AG09319 (cell line): ENCODE data around the gene HID1.

Source experiments
- DNase-seq: peaks from one replicate; pipeline ENCODE4 v3.0.0-alpha.2; 2010; ENCODE audit warnings: low read depth; ENCODE audit errors: extremely low read depth
- TF ChIP-seq, protein P1 (sequence below): IDR thresholded peaks from 2 replicates; pipeline ENCODE4 v1.5.1; 2011; ENCODE audit warnings: low read depth, mild to moderate bottlenecking, inconsistent platforms, low read length, moderate library complexity

HID1 gene

DNA sequence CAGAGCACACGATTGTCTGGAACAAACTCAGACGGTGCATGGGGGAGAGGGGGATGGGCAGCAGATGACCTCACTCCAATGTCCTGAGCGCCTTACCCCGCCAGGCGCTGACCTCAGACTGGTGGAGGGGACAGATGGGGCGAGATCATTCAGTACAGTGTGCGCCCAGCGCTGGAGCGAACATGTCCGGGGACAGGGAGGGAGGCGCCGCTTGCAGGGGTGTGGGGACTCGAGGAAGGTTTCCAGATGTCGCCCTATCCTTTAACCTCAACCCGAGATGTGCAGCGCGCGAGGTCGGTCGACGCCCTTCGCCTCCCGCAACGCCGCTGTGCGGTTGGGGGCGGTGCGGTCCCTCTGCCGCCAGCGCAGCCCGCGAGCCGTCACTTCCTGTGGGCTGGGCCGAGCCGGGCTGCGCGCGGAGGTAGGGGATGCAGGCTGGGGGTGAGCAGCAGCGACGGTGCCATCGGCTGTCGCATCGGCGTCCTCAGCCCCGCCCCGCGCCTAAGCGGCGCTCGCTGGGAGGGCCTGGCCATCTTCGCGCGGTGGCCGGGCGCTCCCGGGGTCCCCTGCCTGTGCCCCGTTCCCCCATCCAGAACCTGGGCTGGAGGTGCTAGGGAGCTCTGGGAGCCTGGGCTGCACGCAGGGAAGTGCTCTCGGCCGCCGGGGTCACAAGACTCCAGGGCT, 9.6 kb upstream of the HID1 start:
- DNase-seq: no peak
- TF ChIP-seq, protein P1, sequence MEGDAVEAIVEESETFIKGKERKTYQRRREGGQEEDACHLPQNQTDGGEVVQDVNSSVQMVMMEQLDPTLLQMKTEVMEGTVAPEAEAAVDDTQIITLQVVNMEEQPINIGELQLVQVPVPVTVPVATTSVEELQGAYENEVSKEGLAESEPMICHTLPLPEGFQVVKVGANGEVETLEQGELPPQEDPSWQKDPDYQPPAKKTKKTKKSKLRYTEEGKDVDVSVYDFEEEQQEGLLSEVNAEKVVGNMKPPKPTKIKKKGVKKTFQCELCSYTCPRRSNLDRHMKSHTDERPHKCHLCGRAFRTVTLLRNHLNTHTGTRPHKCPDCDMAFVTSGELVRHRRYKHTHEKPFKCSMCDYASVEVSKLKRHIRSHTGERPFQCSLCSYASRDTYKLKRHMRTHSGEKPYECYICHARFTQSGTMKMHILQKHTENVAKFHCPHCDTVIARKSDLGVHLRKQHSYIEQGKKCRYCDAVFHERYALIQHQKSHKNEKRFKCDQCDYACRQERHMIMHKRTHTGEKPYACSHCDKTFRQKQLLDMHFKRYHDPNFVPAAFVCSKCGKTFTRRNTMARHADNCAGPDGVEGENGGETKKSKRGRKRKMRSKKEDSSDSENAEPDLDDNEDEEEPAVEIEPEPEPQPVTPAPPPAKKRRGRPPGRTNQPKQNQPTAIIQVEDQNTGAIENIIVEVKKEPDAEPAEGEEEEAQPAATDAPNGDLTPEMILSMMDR: no peak

DNA sequence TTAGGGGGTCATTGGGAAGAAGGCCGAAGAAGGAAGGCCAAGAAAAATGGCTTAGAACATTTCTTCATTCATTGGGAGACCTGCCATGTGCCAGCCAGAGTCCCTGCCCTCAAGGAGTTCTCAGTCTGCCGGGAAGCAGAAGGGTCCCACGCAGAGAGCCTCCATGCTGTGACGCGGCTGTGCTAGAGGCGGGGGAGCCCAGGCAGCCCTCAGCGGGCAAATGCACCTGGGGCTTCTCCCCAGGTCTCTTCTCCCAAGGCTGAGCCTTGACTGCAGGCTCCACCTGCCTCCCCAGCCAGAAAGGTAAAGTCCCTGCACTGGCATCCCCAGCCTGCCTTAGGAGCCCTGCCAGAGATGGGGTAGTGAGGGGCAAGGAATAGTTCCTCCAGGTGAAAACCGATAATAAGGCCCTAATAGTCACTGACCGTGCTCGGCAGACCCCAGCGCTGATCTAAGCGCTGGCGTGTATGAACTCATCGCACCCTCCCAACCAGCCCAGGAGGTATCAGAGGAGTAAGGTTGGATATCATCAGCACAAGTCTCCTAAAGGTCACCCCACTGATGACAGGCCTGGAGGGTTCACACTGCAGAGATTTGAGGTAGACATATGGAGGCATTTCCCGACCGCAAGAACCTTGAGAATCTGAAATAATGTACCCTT, 8.9 kb upstream of the HID1 start:
- no peak for DNase-seq
- TF ChIP-seq, protein P1: no peak

DNA sequence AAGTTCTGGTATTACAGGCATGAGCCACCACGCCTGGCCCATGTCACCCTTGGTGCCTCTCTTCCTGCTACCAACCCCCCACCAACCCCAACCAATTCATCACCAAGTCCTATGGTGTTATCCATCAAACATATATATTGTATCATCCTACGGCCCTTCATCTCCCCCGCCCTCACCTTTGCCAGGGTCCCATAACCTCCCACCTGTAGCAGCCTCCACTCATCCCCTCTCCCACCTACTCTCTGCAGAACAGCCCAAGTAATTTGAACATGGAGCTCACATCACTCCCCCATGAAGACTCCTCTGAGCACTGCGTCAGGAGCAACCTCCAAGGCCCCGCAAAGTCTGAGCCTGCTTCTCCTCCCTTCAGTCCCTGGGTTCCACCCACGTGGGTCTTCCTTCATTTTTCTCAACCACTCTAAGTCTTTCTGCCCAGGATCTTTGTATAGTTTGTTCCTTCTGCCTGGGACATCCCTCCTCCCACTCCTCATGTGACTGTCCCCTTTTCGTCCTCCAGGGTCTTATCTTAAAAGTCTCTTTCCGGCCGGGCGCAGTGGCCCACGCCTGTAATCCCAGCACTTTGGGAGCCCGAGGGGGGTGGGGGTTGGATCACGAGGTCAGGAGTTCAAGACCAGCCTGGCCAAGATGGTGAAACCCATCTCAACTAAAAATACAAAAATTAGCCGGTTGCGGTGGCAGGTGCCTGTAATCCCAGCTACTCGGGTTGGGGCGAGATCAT, 7.0 kb upstream of the HID1 start:
- TF ChIP-seq, protein P1: no peak
- no peak for DNase-seq

DNA sequence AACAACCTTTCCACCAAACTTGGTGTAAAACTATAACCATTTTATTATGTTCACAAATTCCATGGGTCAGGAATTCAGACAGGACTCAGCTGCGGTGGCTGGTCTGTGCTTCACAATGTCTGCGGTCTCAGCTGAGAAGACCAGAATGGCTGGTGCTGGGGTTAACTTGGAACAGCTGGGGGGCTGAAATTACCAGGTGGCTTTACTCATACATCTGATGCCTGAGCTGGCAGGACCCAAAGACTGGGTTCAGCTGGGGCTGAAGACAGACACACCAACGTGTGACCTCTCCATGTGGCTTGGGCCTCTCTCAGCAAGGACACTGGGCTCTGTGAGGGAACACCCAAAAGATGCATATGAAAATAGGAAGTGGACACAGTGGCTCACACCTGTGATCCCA, 5.7 kb upstream of the HID1 start:
- DNase-seq: no peak
- TF ChIP-seq, protein P1: no peak

DNA sequence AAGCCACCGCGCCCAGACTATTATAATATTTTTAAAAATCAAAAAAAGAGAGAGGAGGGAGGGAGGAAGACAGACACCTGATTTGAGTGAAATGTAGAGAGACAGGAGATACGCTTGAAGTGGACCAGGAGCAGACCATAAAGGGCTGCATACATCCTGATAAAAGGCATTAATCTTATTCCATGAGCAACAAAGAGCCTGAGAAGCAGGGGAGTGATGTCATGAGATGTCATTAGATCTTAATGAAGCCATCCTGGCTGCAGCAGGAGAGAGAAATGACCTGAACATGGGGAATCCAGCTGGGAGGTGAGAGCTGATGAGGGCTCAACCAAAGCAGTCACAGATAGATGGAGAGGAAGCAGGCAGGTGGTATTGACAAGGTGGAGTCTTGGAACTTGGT, 5.2 kb upstream of the HID1 start:
- TF ChIP-seq, protein P1: no peak
- DNase-seq: no peak

DNA sequence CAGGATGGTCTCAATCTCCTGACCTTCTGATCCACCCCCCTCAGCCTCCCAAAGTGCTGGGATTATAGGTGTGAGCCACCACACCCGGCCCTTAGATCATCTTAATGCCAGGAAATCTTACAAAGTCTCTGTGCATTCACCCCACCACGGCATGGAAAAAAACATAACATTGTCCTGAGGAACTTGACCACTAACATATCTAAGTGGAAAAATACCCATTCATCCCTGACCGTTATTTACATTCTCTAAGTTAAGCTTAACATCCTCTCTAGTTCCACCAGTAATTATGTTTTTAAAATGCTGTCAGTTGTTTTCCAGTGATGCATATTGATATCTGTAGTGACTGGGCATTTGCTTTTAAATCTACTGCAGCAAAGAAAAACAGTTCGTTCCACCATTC, 3.4 kb upstream of the HID1 start:
- TF ChIP-seq, protein P1: no peak
- no peak for DNase-seq

DNA sequence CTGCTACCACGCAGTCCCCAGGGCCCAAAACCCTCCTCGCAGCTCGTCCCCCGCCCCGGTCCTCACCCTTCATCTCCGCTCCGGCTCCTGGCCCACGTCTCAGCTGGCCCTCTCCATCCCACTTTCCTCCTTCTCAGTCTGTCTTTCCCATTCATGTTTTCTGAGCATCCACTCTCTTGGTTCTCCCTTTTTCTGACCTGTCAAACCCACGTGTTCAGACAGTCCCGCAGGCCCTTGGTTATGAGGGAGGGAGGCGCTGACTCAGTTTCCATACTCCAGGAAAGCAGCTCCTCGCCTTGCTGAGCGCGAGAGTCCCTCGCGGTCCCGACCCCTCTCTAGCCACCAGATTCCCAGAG, 392 bp upstream of the HID1 start:
- DNase-seq: no peak
- TF ChIP-seq, protein P1: no peak
